HG03432 (cell line): ENCODE measurements around the gene SLC22A1.
"Not testable (repeated sequence)": the region's sequence is repeated elsewhere in the genome, so short reads cannot be mapped to it uniquely, and the experiment has no call there.

Experiments used
- ATAC-seq: cut with Tn5 transposase; IDR thresholded peaks from one replicate; pipeline ENCODE4 v1.9.1; 2021; ENCODE audit warnings: mild to moderate bottlenecking, moderate library complexity; ENCODE audit not compliant: unreplicated experiment

SLC22A1 gene

GRCh38 chr6:160121981-160122380 is 366 bp downstream of the SLC22A1 start:
- no peak for ATAC-seq

GRCh38 chr6:160122744-160123143 is 1.1 kb downstream of the SLC22A1 start:
- no peak for ATAC-seq

- ATAC-seq: no peak
These were observed 2.4 kb downstream of the SLC22A1 start for GRCh38 chr6:160124007-160124406.

DNA sequence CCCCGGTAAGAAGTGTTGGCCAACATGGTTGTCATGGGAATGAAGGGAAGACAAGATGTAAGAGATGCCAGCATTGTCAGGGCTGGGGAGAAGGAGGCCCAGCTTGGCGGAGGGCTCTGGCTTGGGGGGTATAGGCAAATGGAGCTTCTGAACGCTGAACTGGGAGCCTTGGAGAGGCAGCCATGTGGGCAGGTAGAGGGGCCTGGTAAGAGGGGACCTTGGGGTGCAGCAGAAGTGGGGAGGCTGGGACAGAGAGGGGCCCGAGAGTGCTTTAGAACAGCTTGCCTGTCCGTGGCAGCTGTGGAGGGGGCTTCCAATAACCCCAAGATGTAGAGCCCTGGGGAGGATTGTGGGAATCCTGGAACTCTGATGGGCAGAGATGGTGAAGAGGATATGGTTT is 3.0 kb downstream of the SLC22A1 start:
- ATAC-seq: no peak

DNA sequence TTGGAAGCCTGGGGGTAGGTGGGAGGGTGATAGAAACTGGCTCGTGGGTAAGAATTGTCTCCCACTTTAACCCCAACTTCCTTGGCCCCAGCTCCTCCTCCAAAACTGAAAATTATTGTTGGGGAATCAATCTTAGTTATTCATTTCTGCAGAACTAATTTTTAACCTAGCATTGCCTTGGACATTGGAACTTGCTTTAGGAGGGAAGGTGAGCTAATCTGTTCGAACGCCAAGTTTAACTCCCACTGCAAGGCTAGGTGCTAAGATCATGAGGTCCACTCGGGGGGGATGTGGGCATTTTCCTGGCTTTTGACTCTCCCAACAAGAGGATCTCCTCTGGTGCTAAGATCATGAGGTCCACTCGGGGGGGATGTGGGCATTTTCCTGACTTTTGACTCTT is 3.5 kb downstream of the SLC22A1 start:
- not testable (repeated sequence) for ATAC-seq

DNA sequence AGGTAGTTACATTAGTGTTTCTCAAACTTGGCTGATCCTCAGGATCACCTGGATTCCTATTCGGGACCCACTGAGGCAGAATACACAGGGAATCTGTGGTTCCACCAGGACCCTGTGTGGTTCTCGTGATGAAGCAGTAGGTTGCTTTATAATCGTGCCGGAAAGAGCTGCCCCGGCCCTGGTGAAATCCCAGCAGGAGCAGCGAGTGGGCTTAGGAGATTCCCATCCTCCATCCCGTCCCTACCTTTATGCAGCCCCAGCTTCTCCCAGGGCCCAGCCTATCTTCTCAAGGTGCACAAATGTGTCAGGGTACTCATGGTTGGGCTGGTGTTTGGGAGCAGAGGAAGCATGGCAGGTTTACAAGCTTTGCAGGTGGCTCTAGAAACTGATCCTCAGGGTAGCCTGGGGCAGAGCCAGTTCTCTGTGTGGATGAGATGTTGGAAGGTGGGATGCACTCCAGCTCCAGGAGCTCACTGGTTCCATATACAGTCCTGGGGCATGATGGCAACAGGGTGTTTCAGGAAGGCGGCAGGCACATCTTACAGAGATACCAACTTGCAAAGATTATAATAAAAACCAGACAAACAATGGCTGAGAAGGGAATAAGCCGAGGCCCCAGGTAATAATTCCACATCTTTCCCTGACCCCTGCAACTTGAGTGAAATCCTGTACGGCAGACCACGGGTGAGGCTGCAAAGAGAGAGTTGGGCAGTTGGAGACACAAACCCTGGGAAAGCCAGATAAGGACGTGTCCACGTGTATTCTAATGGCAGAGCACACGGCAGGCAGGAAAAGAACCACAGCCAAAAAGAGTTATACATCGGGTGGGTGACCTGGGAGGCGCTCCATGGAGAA is 5.9 kb downstream of the SLC22A1 start:
- ATAC-seq: no peak

DNA sequence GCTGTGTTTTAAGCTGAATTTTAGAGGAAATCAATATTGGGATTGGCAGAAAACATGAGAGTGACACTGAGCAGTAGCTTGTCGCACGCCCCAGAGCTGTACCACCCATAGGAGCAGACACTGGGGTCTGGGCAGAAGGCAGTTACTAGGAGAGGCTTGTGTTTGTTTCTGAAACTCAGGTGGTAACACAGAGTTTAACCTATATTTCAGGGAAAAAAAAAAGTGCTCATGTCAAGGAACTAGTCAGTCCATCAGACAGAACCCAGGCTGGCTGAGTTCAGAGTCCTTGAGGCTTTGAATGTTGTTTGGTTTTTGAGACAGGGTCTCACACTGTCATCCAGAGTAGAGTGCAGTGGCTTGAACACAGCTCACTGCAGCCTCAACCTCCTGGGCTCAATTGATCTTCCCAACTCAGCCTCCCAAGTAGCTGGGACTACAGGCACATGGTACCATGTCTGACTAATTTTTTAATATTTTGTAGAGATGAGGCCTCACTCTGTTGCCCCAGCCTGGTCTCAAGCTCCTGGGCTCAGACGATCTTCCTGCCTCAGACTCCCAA is 6.6 kb downstream of the SLC22A1 start:
- ATAC-seq: no peak

GRCh38 chr6:160128879-160129516 is 7.4 kb downstream of the SLC22A1 start:
- no peak for ATAC-seq

DNA sequence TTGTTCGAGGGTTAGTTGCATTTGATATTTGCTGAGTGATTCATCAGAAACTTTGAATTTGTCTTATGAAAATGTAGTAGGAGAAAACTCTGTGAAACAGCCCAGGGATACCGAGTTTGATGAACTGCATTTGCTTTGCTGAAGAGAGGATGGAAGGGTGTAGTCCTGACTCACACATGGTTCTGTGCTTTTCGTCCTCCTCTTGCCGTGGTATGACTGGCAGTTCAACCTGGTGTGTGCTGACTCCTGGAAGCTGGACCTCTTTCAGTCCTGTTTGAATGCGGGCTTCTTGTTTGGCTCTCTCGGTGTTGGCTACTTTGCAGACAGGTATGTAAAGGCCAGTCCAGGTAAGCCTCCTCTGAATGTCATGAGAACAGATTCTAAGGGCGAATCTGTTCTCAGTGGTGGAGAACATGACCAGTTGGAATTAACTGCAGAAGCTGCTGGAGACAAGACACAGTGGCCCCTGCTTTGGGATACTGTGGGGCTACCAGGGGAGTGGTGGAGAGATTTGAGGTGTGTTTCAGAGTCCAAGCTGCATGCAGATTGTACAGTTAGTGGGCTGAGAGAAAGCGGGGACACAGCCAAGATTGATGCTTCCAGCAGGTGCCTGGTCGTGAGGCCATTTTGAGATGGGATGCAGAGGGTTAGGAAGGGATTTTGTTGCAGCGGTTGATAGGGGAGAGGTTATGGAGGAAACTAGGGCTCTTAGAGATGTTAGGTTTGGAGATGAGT is 8.4 kb downstream of the SLC22A1 start:
- ATAC-seq: no peak

DNA sequence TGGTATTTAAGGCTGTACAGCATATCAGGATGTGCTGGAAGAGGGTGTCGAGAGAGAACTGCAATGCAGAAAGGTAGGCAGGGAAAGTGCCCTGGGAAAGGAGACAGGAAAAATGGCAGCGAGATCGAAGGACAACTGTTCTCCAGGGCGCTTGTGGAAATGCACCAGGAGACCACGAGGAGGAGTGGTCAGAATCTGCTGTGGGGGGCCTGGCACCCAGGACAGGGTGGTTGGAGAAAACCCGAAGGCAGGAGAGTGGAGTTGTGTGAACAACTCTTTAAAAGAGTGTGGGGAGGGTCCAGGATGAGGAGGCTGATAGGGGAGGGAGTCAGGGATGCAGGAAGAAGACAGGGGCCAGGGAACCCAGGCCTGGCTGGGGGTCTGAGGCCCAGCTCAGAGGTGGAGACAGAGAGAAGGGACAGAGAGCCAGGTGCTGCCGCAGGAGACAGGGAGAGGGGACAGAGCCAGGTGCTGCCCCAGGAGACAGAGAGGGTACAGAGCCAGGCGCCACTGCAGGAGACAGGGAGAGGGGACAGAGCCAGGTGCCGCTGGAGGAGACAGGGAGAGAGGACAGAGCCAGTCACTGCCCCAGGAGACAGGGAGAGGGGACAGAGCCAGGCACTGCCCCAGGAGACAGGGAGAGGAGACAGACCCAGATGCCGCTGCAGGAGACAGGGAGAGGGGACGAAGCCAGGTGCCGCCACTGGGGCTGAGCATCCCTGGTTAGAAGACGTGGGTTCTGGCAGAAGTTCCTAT is 9.3 kb downstream of the SLC22A1 start:
- ATAC-seq: no peak

- no peak for ATAC-seq
These were observed 10.2 kb downstream of the SLC22A1 start for GRCh38 chr6:160131636-160132296.

DNA sequence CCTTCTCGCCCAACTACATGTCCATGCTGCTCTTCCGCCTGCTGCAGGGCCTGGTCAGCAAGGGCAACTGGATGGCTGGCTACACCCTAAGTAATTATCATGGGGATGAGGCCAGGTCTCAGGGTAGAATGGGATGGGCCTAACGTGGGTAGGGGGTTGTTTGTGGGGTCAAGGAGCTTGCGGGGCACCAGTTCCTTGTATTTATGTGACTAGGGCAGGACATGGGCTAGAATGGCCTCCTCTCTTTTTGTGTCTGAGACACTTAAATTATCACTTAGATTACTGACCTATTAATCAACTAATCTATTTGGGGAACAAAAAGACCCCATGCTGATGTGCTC is 10.7 kb downstream of the SLC22A1 start:
- ATAC-seq: no peak

DNA sequence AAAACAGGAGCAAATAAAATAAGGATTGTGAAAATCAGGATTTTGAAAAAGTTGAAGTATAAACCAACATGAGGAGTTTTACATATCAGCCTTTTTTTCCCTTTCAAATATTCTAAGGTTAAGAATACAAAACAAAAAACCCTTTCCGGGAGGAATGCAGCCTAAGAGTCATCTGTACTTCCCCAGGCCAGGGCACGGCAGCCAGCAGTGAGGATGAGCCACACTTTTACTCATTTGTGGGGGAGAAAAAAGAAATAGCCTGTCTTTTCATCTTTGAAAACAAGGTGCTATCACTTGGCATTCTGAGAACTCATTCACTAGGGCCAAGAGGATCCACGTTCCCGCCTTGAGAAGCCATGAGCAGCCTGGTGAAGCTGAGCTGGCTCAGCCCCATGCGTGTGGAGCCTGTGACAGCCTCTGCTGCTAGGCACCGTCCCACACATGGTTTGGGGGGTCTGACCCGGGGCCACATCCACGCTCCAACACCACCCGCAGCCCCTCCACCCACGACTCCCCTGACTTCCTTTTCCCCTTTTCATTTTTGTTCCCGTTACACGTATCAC is 11.2 kb downstream of the SLC22A1 start:
- no peak for ATAC-seq

DNA sequence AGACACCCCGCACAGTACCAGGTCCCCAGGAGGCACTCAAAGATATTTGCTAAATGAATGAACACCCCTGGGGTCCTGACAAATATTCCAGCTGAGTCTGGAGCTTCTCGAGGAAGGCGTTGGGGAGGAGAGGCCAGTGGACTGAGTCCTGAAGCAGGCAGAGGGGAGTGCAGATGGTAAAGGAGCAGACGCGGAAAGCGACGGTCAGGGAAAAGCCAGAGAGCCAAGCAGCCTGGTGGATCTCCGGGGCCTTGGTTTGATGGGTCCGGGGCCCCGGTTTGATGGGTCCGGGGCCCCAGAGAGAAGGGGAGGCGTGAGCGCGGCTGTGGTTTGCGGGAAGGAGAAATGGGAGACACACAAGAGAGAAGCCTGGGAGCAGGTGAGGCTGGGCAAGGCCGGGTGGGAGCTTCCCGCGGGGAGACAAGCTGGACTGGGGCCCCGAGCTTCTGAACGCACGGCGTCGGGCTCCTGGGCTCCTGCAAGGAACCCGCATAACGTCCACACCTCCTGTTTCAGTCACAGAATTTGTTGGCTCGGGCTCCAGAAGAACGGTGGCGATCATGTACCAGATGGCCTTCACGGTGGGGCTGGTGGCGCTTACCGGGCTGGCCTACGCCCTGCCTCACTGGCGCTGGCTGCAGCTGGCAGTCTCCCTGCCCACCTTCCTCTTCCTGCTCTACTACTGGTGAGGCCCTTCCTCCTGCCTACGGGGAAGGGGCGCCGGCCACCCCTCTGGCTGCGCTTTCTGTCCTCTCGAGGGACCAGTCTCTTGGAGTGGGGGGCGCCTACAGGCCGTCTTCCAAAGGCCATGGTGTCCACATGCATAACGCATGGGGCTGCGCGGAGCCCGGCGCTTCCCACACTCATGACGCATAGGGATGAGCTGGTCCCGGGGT is 12.1 kb downstream of the SLC22A1 start:
- ATAC-seq: no peak

DNA sequence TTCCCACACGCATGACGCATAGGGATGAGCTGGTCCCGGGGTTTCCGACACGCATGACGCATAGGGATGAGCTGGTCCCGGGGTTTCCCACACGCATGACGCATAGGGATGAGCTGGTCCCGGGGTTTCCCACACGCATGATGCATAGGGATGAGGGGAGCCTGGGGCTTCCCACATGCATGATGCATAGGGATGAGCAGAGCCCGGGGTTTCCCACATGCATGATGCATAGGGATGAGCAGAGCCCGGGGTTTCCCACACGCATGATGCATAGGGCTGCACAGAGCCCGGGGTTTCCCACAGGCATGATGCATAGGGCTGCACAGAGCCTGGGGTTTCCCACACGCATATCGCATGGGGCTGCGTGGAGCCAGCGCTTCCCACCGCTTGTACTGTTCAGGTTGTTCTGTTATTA is 12.7 kb downstream of the SLC22A1 start:
- ATAC-seq: not testable (repeated sequence)

DNA sequence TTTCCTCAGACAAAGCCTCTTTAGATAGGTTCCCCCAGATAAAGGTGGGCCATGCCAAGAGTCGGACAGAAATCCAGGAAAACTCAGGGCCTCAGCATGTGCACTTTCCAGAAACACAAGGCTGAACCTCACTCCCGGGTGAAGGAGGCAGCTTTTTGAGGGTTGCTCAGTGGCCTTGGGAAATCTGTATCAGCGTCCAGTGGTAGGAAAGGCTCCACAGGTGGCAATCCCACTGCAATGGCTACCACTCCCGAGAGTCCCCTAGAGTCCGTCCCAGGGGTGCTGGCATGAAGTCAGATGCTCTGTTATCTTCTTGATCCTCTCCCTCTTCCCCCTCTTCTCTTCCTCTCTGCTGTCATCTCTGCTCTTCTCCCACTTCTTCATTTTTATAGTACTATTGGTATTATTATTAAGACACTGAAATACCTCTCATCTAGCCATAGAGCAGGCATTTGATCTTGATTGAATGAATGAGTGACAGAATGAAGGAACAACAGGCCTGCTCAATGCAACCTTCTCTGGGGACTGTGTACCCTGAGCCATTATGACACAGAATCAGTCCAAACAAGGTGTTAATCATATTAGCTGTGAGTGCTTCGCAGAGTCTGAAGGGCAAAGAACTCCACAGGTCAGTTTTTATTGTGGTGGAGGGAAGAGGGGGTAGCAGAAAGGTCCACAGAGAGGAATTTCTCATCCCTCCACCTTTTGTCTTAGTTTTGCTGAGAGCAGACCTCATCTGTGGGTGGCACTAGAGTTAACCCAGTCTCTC is 13.3 kb downstream of the SLC22A1 start:
- no peak for ATAC-seq

- no peak for ATAC-seq
These were observed 14.5 kb downstream of the SLC22A1 start for GRCh38 chr6:160135907-160136655.
